GM10248 (cell line): Measurements from ENCODE around the gene CHORDC1.
"Not testable (repeated sequence)": the region's sequence is repeated elsewhere in the genome, so short reads cannot be mapped to it uniquely, and the experiment has no call there.

Experiments used
- CTCF ChIA-PET: fragments of 300-600 bp; sonication (Branson Sonifier 250); formaldehyde crosslinking; extraction: SDS; loops from one replicate; lab custom pipeline; 2021; ENCODE audit warnings: antibody characterized with exemption; lab: Yijun Ruan, JAX
- POLR2A ChIA-PET: fragments of 350-650 bp; sonication (Branson Sonifier 250); formaldehyde crosslinking; extraction: SDS; loops from one replicate; lab custom pipeline; 2020; ENCODE audit warnings: antibody characterized with exemption; lab: Yijun Ruan, JAX
- DNase-seq: peaks from one replicate; pipeline ENCODE4 v3.0.0; 2012; ENCODE audit errors: extremely low spot score
- CTCF ChIP-seq: IDR thresholded peaks from 2 replicates; pipeline ENCODE4 v1.5.1; 2012; ENCODE audit warnings: mild to moderate bottlenecking, low read depth; ENCODE audit errors: extremely low read depth, missing control alignments, control extremely low read depth

The CHORDC1 gene

DNA sequence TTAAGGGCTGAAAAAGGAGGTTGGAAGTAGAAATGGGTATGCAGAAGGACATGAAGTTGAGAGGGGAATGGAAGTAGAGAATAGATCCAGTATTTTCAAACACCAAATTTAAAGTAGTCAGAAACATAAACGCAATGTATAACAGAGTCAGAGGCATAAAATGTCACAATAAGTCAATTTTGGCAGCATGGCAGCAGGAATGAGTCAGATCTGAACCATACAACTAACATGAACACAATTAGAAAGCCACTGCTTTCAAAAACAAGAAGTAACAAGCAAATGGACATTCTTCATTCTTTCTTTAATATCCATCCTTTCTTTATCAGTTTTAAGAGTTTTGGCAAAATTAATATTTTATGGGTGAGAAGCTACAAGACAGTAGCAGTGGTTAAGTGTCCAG is 2.5 kb downstream of the CHORDC1 start:
- ChIA-PET CTCF (interaction anchor here (1.1 to 4.4 kb wide), 3 partner anchors 10 to 16 kb away, joined by 4 to 24 read pairs (median 4); no protein-coding TSS in a partner anchor), POLR2A (no interaction called here)
- no peak for TF ChIP-seq CTCF
- peak; percentile 32 for DNase-seq

GRCh38 chr11:90219438-90219837 is 3.4 kb downstream of the CHORDC1 start:
- ChIA-PET CTCF (interaction anchor here (1.3 to 4.4 kb wide), 2 partner anchors 9 to 15 kb away, joined by 4 to 24 read pairs; no protein-coding TSS in a partner anchor), POLR2A (interaction anchor here (0.7 kb wide), 1 partner anchor 8 kb away, joined by 3 read pairs; no protein-coding TSS in a partner anchor)
- DNase-seq, result no peak
- TF ChIP-seq CTCF, result no peak

- CTCF ChIA-PET, result interaction anchor here (4.4 kb wide), 1 partner anchor 14 kb away, joined by 24 read pairs; no protein-coding TSS in a partner anchor
- no peak for DNase-seq
- no peak for TF ChIP-seq CTCF
- POLR2A ChIA-PET, result interaction anchor here (0.6 kb wide), 1 partner anchor 1889 kb away, joined by 3 read pairs; no protein-coding TSS in a partner anchor
Measured at GRCh38 chr11:90218606-90219005, 4.2 kb downstream of the CHORDC1 start.

GRCh38 chr11:90216611-90217010 is 6.2 kb downstream of the CHORDC1 start:
- CTCF ChIA-PET, result no interaction called here
- no peak for DNase-seq
- POLR2A ChIA-PET, result no interaction called here
- no peak for TF ChIP-seq CTCF

DNA sequence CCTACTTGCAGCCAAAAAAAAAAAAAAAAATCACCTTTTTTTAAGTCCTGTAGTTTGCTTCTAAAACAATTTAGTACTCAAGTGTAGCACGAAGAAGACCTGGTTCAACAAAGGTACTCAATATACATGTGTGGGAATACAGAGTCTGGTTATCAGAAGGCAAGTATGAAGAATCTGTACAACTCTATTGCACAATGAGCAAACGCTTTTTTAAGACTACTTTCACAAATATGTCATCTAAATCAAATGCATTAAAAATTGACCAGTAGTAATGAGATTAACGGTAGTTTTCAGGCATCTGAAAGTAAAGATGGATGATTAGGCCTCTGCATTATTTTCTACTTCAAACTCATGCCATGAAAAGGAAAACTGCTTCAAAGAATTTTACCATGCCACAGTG is 9.5 kb downstream of the CHORDC1 start:
- TF ChIP-seq CTCF, result no peak
- DNase-seq, result no peak
- POLR2A ChIA-PET, result no interaction called here
- CTCF ChIA-PET, result interaction anchor here (2.2 kb wide), 1 partner anchor 9 kb away, joined by 30 read pairs; no protein-coding TSS in a partner anchor

- ChIA-PET POLR2A (no interaction called here), CTCF (interaction anchor here (1.2 kb wide), 1 partner anchor 12 kb away, joined by 4 read pairs; no protein-coding TSS in a partner anchor)
- TF ChIP-seq CTCF, result no peak
Measured at GRCh38 chr11:90208857-90209256, 14.0 kb downstream of the CHORDC1 start.

GRCh38 chr11:90207992-90208391 is 14.9 kb downstream of the CHORDC1 start:
- DNase-seq, CTCF ChIA-PET, POLR2A ChIA-PET: not testable (repeated sequence)

More at GRCh38 chr11:90208857-90209256, 14.0 kb downstream of the CHORDC1 start:
- DNase-seq, result no peak
